ENCODE results near the gene ESF1. TPM values are rescaled to one million over a fixed set of nuclear protein-coding genes. Genes with fewer than 3 reads are reported as not detected.
A peak's percentile ranks its signal among the peaks of the same experiment; 100 is the strongest.

Gene ESF1
- polyA plus RNA-seq, 2 of the 4 experiments (the other 2 are of a cell fraction): 30.5 to 34.8 TPM

- TF ChIP-seq HES2 (IDR thresholded peaks at IDR 0.05) (no peak), JUNB (IDR thresholded peaks at IDR 0.05) (no peak), MAFK (IDR thresholded peaks at IDR 0.05; ENCODE audit: partially characterized antibody) (no peak), FOSL2 (IDR thresholded peaks at IDR 0.05) (no peak), FOSL2 (CRISPR knock-in tag; IDR thresholded peaks at IDR 0.05) (no peak), BHLHE40 (IDR thresholded peaks at IDR 0.05; ENCODE audit: low read depth, low read length) (no peak), POLR2A (IDR thresholded peaks at IDR 0.05; ENCODE audit: low read length) (no peak), KDM5A (IDR thresholded peaks at IDR 0.05) (peak; percentile 61), CBX2 (IDR thresholded peaks at IDR 0.05; ENCODE audit: borderline replicate concordance, low read depth) (no peak), ELK1 (IDR thresholded peaks at IDR 0.05; ENCODE audit: low read depth, low read length) (no peak)
Observed at GRCh38 chr20:13784271-13784892, 337 bp downstream of the ESF1 start (continued).

GRCh38 chr20:13783528-13783927, 1.2 kb downstream of the ESF1 start:
- POLR2A ChIA-PET: no interaction called here
- H3K4me3 ChIP-seq: peak overlapping the region; percentile 93
- no peak for DNase-seq (ENCODE audit: low read depth in 1 of 2, low spot score in 1 of 2)
- peaks cover 28% of the 10 kb centered on the region for H3K4me1 ChIP-seq
- peak overlapping the region in 1 of 2 experiments; percentile 94; a peak in 1 of 6 replicates for H3K27ac ChIP-seq
- no peak for TF ChIP-seq NFE2L2 (conservative IDR thresholded peaks at IDR 0.05; ENCODE audit: low read length)
- no peak for TF ChIP-seq CBX2 (IDR thresholded peaks at IDR 0.05; ENCODE audit: borderline replicate concordance, low read depth)
- TF ChIP-seq ZFP36 (IDR thresholded peaks at IDR 0.05; ENCODE audit: borderline replicate concordance, partially characterized antibody): no peak
- TF ChIP-seq GATA3 (IDR thresholded peaks at IDR 0.05; ENCODE audit: borderline replicate concordance): no peak
- TF ChIP-seq, protein P1, sequence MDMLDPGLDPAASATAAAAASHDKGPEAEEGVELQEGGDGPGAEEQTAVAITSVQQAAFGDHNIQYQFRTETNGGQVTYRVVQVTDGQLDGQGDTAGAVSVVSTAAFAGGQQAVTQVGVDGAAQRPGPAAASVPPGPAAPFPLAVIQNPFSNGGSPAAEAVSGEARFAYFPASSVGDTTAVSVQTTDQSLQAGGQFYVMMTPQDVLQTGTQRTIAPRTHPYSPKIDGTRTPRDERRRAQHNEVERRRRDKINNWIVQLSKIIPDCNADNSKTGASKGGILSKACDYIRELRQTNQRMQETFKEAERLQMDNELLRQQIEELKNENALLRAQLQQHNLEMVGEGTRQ (IDR thresholded peaks at IDR 0.05): no peak
- 92% methylated on average over 13 of the region's 13 CpGs for WGBS (ENCODE audit: missing lambda C conversion rate)
- FAIRE-seq: no peak
- CTCF ChIA-PET: interaction anchor here (1.0 to 3.7 kb wide), 7 partner anchors 12 to 813 kb away, joined by 3 to 25 read pairs (median 3); no protein-coding TSS in a partner anchor
- peak overlapping the region; percentile 79 for H3K4me2 ChIP-seq
- H3K9me3 ChIP-seq: no peaks in the 10 kb centered on the region
- ATAC-seq: no peak

DNA sequence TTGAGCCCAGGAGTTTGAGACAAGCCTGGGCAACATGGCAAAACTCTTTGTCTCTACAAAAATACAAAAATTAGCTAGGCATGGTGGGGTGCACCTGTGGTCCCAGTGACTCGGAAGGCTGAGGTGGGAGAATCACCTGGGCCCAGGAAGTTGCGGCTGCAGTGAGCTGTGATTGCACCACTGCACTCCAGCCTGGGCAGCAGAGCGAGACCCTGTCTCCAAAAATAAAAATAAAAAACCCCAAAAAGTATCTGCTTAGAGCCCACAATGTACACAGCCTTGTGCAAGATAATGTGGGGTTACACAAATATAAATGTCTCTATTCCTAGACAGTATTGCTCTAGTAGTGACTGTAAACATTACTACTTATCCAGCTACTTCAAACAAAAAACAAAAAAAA, 5.9 kb downstream of the ESF1 start:
- DNase-seq (ENCODE audit: low read depth in 1 of 2, low spot score in 1 of 2) (no peak), ATAC-seq (no peak), FAIRE-seq (no peak)
- no peak for TF ChIP-seq POLR2AphosphoS2 (conservative IDR thresholded peaks at IDR 0.05; ENCODE audit: low read length)
- TF ChIP-seq BHLHE40 (IDR thresholded peaks at IDR 0.05; ENCODE audit: low read depth, low read length): no peak
- no peak for TF ChIP-seq SMC3 (IDR thresholded peaks at IDR 0.05)
- no peak for TF ChIP-seq HOXB13 (CRISPR knock-in tag; IDR thresholded peaks at IDR 0.05; ENCODE audit: low read depth)
- TF ChIP-seq MAZ (IDR thresholded peaks at IDR 0.05; ENCODE audit: borderline replicate concordance, low read depth, low read length): no peak
- no peak for TF ChIP-seq CHD4 (IDR thresholded peaks at IDR 0.05; ENCODE audit: borderline replicate concordance)
- TF ChIP-seq RARB (CRISPR knock-in tag; IDR thresholded peaks at IDR 0.05): no peak
- no peak for TF ChIP-seq EHF (CRISPR knock-in tag; IDR thresholded peaks at IDR 0.05)
- TF ChIP-seq, protein P1 (IDR thresholded peaks at IDR 0.05): no peak
- TF ChIP-seq, protein P2, sequence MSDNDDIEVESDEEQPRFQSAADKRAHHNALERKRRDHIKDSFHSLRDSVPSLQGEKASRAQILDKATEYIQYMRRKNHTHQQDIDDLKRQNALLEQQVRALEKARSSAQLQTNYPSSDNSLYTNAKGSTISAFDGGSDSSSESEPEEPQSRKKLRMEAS (IDR thresholded peaks at IDR 0.05): no peak
- TF ChIP-seq NR3C1 (IDR thresholded peaks at IDR 0.05): no peak
- no peak for TF ChIP-seq HES2 (IDR thresholded peaks at IDR 0.05)
- no peak for TF ChIP-seq HDAC2 (IDR thresholded peaks at IDR 0.05)
- TF ChIP-seq RAD21 (conservative IDR thresholded peaks at IDR 0.05 in 1 of 2, IDR thresholded peaks at IDR 0.05 in 1 of 2): no peak
- WGBS (ENCODE audit: missing lambda C conversion rate): 92% methylated on average over 3 of the region's 3 CpGs
- ChIA-PET CTCF (interaction anchor here (0.9 to 1.0 kb wide), 2 partner anchors 9 to 660 kb away, joined by 3 read pairs; no protein-coding TSS in a partner anchor), POLR2A (no interaction called here)
- H3K9me3 ChIP-seq: no peaks in the 10 kb centered on the region
- peaks cover 16% of the 10 kb centered on the region; the same call in 2 of the 3 replicates for H3K4me1 ChIP-seq
- no peak overlapping the region for H3K4me2 ChIP-seq
- no peak overlapping the region for H3K4me3 ChIP-seq
- H3K27ac ChIP-seq: no peak overlapping the region

Measured in A549 (cell line).